ENCODE results near the gene PLA2G6. TPM values are rescaled to one million over a fixed set of nuclear protein-coding genes. Genes with fewer than 3 reads are reported as not detected.

Gene PLA2G6
- total RNA-seq, 1 experiment from 2014 or later, result 36.0 TPM

- no peak overlapping the region for H2AFZ ChIP-seq (ENCODE audit: low read depth, low read length, poor library complexity, severe bottlenecking)
- RAD21 ChIA-PET (ENCODE audit: low non-redundant PET in 1 of 2, low total read pairs in 2 of 2, uncharacterized antibody in 2 of 2, unreplicated experiment in 2 of 2), result no interaction called here
- H3K4me3 ChIP-seq (replicated peaks in 1 of 2; ENCODE audit: low read depth in 1 of 2, low read length in 2 of 2), result no peak overlapping the region
- no peaks in the 10 kb centered on the region for H3K9me2 ChIP-seq (ENCODE audit: insufficient read depth)
- POLR2A ChIA-PET, result no interaction called here
- H3K27me3 ChIP-seq (ENCODE audit: insufficient read depth, low read length), result no peaks in the 10 kb centered on the region
- ATAC-seq (peak; percentile 73), DNase-seq (ENCODE audit: low read depth, low spot score) (peak; percentile 39)
- H3K9me3 ChIP-seq (ENCODE audit: control insufficient read depth in 1 of 2, insufficient read depth in 1 of 2, low read depth in 1 of 2, low read length in 2 of 2), result no peaks in the 10 kb centered on the region
- H3K27ac ChIP-seq (ENCODE audit: low read depth, low read length), result peak overlapping the region; percentile 46
- H3K79me2 ChIP-seq (ENCODE audit: insufficient read depth, low read length), result no peaks in the 10 kb centered on the region
- TF ChIP-seq ATF3 (IDR thresholded peaks at IDR 0.05) (no peak), REST (IDR thresholded peaks at IDR 0.05; ENCODE audit: low read depth) (no peak), ZNF274 (IDR thresholded peaks at IDR 0.05; ENCODE audit: low read depth, low read length) (no peak), CEBPB (IDR thresholded peaks at IDR 0.05; ENCODE audit: low read depth) (no peak), POLR2AphosphoS5 (IDR thresholded peaks at IDR 0.05; ENCODE audit: low read depth, low read length) (no peak), ZFX (IDR thresholded peaks at IDR 0.05) (no peak), EGR1 (IDR thresholded peaks at IDR 0.05; ENCODE audit: low read depth) (no peak), EZH2 (IDR thresholded peaks at IDR 0.05) (no peak), MAX (IDR thresholded peaks at IDR 0.05) (no peak), FOSL1 (IDR thresholded peaks at IDR 0.05; ENCODE audit: low read depth) (peak; percentile 72), CTCF (IDR thresholded peaks at IDR 0.05 in 2 of 3, conservative IDR thresholded peaks at IDR 0.05 in 1 of 3; ENCODE audit: borderline replicate concordance in 1 of 3, insufficient read depth in 1 of 3, low read depth in 2 of 3, low read length in 2 of 3) (no peak), CBX3 (IDR thresholded peaks at IDR 0.05; ENCODE audit: low read depth) (peak; percentile 27; the same call in 1 of the 2 replicates), RAD21 (IDR thresholded peaks at IDR 0.05; ENCODE audit: low read depth) (no peak), ELF1 (IDR thresholded peaks at IDR 0.05; ENCODE audit: borderline replicate concordance, low read depth) (no peak), YY1 (IDR thresholded peaks at IDR 0.05; ENCODE audit: extremely low read depth, insufficient replicate concordance, low read depth, low read length) (no peak), JUND (IDR thresholded peaks at IDR 0.05) (peak; percentile 63), EZH2phosphoT487 (IDR thresholded peaks at IDR 0.05; ENCODE audit: borderline replicate concordance) (no peak), POLR2A (IDR thresholded peaks at IDR 0.05; ENCODE audit: borderline replicate concordance, extremely low read depth, insufficient read depth, insufficient read length) (no peak), SIN3A (IDR thresholded peaks at IDR 0.05; ENCODE audit: low read depth) (no peak), TCF7L2 (IDR thresholded peaks at IDR 0.05; ENCODE audit: borderline replicate concordance, extremely low read depth, insufficient read depth, insufficient read length) (no peak), ZBTB33 (IDR thresholded peaks at IDR 0.05; ENCODE audit: extremely low read depth, insufficient replicate concordance, low read length) (no peak), SRF (IDR thresholded peaks at IDR 0.05; ENCODE audit: low read depth) (no peak), SP1 (IDR thresholded peaks at IDR 0.05; ENCODE audit: low read depth) (peak; percentile 37; the same call in 1 of the 2 replicates)
- H3K4me1 ChIP-seq (ENCODE audit: control insufficient read depth in 1 of 2, insufficient read depth in 2 of 2, low read length in 2 of 2), result peaks cover 35 to 47% of the 10 kb centered on the region in 2 experiments
- CTCF ChIA-PET, result no interaction called here
- peak overlapping the region; percentile 59 for H3K4me2 ChIP-seq (ENCODE audit: low read length)
- no peak overlapping the region for H3K9ac ChIP-seq (ENCODE audit: low read length)
- no TSS peak for BruUV-seq (replicated peaks)
- H4K20me1 ChIP-seq (ENCODE audit: insufficient read depth), result no peaks in the 10 kb centered on the region
- H3K36me3 ChIP-seq (ENCODE audit: control insufficient read depth in 1 of 2, insufficient read depth in 2 of 2, low read length in 2 of 2), result no peaks in the 10 kb centered on the region
- intact Hi-C loops (cut with micrococcal nuclease), result no loop called here
Measured at GRCh38 chr22:38148245-38148644, 33.4 kb downstream of the PLA2G6 start.
